GDM1 (cell line): ENCODE data around the gene NCL.
"Not testable (repeated sequence)": the region's sequence is repeated elsewhere in the genome, so short reads cannot be mapped to it uniquely, and the experiment has no call there.

ENCODE experiments used
- DNase-seq: peaks from one replicate; lab custom pipeline; 2025; lab: John Stamatoyannopoulos, UW

The NCL gene

GRCh38 chr2:231467613-231468530 is 3.6 kb upstream of the NCL start:
- DNase-seq = no peak

GRCh38 chr2:231467016-231467545 is 2.8 kb upstream of the NCL start:
- DNase-seq = no peak

GRCh38 chr2:231464576-231465540 is 574 bp upstream of the NCL start:
- DNase-seq = peak; percentile 97

- DNase-seq = no peak
Observed at GRCh38 chr2:231462729-231463465, 1.4 kb downstream of the NCL start.

DNA sequence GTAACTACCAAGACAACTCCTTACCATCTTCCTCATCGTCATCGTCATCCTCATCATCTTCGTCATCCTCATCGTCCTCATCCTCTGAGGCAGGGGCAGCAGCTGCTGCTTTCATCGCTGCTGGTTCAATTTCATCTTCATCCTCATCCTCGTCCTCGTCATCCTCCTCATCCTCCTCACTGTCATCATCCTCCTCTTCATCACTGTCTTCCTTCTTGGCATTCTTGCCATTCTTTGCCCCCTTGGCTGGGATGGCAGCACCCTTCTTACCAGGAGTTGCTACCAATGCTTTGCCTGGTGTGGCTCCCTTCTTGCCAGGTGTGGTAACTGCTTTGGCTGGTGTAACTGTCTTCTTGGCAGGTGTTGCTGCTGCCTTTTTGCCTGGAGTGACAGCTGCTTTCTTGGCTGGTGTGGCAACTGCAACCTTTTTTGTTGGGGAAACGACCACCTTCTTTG is 2.7 kb downstream of the NCL start:
- DNase-seq = no peak

DNA sequence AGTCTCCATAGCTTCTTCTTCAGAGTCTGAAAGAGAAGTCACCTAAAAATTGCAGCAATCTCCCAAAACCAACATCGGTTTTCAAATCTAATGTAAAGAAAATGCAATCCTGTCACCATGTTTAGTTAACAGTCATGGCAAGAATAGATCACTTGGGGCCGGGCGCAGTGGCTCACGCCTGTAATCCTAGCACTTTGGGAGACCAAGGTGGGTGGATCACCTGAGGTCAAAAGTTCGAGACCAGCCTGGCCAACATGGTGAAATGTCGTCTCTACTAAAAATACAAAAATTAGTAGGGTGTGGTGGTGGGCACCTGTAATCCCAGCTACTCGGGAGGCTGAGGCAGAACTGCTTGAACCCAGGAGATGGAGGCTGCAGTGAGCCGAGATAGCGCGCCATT is 3.4 kb downstream of the NCL start:
- DNase-seq = not testable (repeated sequence)

DNA sequence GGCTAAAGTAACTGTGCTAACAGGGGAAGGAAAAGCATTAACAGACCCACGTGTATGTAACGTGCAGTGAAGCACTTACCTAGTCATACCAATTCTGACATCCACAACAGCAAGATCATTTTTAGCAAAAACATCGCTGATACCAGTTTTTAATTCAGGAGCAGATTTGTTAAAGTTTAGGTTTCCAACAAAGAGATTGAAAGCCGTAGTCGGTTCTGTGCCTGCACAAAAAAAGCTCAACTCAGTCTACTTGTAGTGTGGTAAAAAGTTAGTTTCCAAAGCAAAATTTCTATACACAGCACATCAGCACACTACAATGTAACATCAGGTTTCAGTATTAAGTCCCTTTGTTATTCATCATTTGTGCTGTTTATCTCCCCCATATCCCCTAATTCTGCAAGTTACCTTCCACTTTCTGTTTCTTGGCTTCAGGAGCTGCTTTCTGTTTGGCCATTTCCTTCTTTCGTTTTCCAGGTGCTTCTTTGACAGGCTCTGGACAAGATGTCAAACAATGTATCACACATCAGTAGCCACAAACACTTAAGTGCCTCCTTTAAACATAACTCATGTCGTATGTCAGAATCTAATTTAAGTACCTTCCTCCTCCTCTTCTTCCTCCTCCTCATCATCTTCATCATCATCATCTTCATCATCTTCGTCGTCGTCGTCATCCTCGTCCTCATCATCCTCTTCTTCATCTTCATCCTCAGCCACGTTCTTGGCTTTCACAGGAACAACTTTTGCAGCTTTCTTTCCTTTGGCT is 4.0 kb downstream of the NCL start:
- DNase-seq = no peak

DNA sequence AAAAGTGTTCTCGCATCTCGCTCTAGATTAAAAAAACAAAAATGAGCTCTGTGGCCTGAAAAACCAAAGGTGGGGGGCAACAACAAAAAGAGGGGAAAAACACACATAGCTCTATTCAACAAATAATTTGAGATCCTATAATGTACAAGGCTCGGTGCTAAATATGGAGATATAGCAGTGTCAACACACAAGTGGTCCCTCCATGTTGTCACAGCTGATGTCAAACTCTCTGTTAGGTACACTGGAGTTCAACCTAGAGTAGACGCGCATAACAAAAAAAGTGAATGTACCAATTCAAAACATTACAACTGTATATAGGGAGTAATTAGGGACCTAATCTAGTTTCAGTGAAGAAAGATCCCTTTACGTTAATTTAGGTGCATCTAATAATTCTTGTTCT is 5.9 kb downstream of the NCL start:
- no peak for DNase-seq

DNA sequence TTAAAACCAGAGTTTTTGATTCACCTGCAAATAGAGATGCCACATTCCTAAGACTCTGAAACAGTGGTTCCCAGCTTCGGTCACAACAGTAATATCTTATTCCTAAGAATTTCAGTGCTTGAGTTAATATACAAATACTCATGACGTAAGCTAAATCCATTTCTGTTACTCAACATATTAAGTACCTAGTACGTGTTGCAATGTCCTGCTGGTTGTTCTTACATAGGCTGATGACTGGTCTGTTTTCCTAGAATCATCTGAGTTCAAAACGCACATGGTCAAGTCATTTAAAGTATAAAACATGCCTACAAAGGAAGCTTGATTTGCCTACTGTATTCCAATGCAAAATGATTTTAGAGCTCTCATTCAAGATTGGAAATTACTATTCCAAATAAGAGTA is 7.2 kb downstream of the NCL start:
- no peak for DNase-seq

DNA sequence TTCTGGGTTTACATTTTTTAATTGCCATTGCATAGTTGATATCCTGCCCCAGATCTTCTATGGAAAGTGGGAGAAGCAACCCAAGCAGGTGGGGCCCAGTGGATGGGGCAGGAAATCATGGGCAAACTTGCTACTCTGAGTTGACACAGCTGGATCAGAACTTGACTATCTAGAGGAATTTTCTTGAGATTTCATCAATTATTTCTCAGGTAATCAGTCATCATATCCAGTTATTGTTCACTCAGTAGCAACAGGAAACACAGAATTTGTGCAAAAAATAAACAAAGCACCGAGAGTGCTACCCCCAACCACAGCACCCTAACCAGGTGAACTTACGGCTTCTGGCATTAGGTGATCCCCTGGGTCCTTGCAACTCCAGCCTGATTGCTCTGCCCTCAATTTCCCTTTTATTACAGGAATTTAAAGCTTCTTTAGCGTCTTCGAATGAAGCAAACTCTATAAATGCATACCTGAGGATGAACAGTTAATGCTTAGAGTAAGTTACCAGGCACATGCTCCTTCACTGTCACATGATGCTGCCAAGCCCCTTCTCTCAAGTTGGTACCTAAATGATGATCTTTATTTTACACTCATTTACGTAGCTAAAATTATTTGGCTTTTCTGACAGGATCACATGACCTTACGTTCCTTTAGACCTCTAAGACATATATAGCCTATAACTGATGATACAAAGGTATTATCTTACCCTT is 7.8 kb downstream of the NCL start:
- no peak for DNase-seq

DNA sequence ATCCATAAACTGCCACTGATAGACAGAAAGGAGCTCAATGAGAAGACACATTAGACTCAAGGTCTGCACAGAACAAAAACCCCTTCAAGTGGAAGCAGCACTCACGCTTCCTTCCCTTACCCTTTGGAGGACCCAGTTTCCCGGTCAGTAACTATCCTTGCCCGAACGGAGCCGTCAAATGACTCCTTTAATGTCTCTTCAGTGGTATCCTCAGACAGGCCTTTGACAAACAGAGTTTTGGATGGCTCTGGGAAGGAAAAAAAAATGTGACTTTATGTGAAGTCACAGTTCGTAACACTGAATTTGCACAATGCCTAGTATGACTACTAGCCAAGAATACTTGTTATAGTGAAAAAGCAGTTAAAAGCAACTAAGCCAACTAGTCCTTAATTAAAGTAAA is 8.4 kb downstream of the NCL start:
- DNase-seq = no peak

DNA sequence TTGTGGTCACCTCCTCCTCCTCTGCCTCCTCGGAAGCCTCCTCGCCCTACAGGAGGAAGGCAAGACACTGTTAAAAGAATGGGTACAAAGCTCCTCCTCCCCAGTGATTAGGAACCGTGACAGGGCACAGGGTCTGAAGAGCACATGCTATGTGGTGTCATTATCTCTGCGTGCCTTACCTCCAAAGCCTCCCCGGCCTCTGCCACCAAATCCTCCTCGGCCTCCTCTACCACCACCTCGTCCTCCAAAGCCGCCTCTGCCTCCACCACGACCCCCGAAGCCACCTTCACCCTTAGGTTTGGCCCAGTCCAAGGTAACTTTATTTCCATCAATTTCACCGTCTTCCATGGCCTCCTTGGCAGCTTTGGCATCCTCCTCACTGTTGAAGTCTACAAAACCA is 9.1 kb downstream of the NCL start:
- DNase-seq = no peak

- no peak for DNase-seq
Observed at GRCh38 chr2:231454361-231454791, 9.9 kb downstream of the NCL start.

- no peak for DNase-seq
Observed at GRCh38 chr2:231452799-231453508, 11.3 kb downstream of the NCL start.

DNA sequence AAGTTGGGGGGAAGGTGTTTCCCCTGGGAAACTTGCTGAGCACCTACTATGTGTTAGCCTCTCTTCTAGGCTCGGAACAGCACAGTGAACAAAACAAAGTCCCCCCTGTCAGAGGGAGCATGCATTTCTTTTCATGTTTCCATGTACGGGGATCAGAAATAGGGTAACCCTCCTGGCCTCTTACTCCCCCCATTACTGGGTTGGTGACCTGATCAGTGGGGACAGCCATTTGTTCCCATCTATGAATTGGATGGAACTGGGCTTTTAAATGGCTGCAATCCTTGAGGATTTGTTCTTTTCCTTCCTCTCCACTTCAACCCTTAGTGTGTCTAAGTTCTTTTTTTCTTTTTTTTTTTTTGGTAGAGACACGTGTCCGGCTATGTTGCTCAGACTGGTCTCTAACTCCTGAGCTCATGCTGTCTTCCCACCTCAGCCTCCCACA is 13.7 kb downstream of the NCL start:
- DNase-seq = no peak

DNA sequence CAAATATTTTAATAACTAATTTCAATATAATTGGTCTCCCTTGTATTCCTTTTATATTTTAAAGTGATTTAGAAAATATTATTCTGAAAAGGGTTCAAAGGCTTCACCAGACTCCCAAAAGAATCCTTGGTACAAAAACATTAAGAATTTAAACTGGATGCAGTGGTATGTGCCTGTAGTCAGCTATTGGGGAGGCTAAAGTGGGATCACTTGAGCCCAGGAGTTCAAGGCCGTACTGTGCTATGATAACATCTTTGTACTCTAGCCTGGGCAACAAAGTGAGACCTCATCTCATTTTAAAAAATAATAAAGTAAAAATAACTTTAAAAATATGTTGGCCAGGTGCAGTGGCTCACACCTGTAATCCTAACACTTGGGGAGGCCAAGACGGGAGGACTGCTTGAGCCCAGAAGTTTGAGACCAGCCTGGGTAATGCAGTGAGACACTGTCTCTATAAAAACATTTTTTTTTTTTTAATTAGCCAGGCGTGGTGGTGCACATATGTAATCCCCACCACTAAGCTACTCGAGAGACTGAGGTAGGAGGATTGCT is 14.7 kb downstream of the NCL start:
- DNase-seq = no peak

DNA sequence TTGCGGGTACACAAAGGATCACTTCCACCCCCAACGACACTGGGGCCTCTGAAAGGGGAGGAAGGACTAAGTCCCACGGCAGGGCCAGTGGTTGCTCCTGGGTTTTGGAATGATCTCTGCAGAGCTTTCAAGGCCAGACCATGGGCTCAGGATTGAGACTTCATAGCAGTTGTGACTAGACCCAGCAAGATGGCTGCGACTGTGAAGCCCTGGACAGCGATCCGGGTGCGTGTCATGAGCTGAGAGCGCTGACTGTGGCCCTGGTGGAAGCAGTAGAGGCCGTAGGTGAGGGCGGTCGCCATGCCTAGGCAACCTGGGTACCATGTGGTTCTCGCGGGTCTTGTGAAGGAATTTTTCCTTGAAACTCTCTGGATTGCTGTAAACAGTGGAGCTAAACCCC is 27.3 kb downstream of the NCL start:
- no peak for DNase-seq

DNA sequence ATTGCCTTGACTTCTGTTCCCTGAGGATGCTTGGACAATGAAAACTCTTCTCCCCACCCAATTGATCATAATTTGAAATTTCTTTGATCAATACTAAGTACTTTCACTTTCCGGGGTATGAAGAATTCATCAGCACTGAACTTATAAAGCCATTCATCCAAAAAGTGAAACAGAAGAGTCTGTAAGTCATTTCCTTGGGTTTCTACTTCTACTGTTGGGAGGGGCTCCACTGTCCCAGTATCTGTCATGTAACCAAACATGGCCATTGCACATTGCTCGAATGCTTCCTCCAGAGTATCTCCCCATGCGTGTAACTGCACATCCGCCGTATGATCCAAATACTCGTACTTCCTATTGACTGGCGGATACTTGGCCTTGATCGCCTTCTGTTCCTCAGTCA is 30.3 kb downstream of the NCL start:
- no peak for DNase-seq

DNA sequence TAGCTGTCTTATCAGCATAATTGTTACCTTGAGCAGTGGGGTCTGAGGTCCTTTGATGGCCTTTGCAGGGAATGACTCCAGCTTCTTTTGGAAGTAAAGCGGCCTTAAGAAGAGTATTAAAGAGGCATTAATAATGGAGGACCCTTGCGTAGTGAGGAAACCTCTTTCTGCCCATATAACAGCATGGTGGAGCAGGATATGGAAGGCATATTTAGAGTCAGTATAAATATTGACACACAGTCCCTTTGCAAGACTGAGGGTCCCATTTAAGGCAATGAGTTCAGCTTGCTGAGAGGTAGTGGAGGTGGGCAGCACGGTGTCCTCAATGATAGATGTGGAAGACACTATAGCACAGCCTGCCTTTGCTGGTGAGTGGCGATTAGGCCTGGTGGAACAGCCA is 32.7 kb downstream of the NCL start:
- no peak for DNase-seq
